SK-N-SH treated with all-trans-retinoic acid at 6 μM for 48 hours (cell line): ENCODE measurements around the gene TMEM232.

Experiments
- ARNTL ChIP-seq: fragments of 450-650 bp; formaldehyde crosslinking; IDR thresholded peaks from 2 replicates; pipeline ENCODE4 v1.5.0; 2020; ENCODE audit warnings: low read depth, mild to moderate bottlenecking, moderate library complexity, borderline replicate concordance
- BACH2 ChIP-seq: fragments of 250-450 bp; sonication (Bioruptor Pico); IDR thresholded peaks from 2 replicates; pipeline ENCODE4 v1.9.0; 2021; ENCODE audit warnings: mild to moderate bottlenecking, borderline replicate concordance
- CSDC2 ChIP-seq: fragments of 250-450 bp; sonication (Bioruptor Pico); IDR thresholded peaks from 2 replicates; pipeline ENCODE4 v1.5.0; 2020; ENCODE audit warnings: mild to moderate bottlenecking, moderate library complexity
- ESRRG ChIP-seq: fragments of 250-450 bp; sonication (Bioruptor Pico); IDR thresholded peaks from 2 replicates; pipeline ENCODE4 v1.6.1; 2021; ENCODE audit warnings: mild to moderate bottlenecking
- ISL1 ChIP-seq: fragments of 250-450 bp; sonication (Bioruptor Pico); IDR thresholded peaks from 2 replicates; pipeline ENCODE4 v2.1.2; 2022; ENCODE audit warnings: mild to moderate bottlenecking, moderate library complexity
- OSR1 ChIP-seq: fragments of 250-450 bp; sonication (Bioruptor Pico); IDR thresholded peaks from 2 replicates; pipeline ENCODE4 v1.8.0; 2022; ENCODE audit warnings: moderate library complexity, mild to moderate bottlenecking, inconsistent platforms
- PPARA ChIP-seq: fragments of 250-450 bp; sonication (Bioruptor Pico); IDR thresholded peaks from 2 replicates; pipeline ENCODE4 v1.5.0; 2020; ENCODE audit warnings: mild to moderate bottlenecking, borderline replicate concordance
- TCF4 ChIP-seq: fragments of 250-450 bp; sonication (Bioruptor Pico); IDR thresholded peaks from 2 replicates; pipeline ENCODE4 v1.8.0; 2021; ENCODE audit warnings: mild to moderate bottlenecking, moderate library complexity, borderline replicate concordance
- ZNF70 ChIP-seq: fragments of 450-650 bp; formaldehyde crosslinking; IDR thresholded peaks from 2 replicates; pipeline ENCODE4 v1.5.0; 2020; ENCODE audit warnings: mild to moderate bottlenecking, moderate library complexity
- TF ChIP-seq, protein P1 (sequence below): fragments of 250-450 bp; sonication (Bioruptor Pico); IDR thresholded peaks from 2 replicates; pipeline ENCODE4 v1.8.0; 2021; ENCODE audit warnings: low read depth, mild to moderate bottlenecking, moderate library complexity, borderline replicate concordance

- TF ChIP-seq TCF4 (no peak), OSR1 (no peak), ESRRG (no peak), ZNF70 (CRISPR knock-in tag) (no peak), BACH2 (CRISPR knock-in tag) (no peak), CSDC2 (CRISPR knock-in tag) (no peak), ARNTL (CRISPR knock-in tag) (no peak), PPARA (no peak), ISL1 (CRISPR knock-in tag) (no peak)
- TF ChIP-seq, protein P1, sequence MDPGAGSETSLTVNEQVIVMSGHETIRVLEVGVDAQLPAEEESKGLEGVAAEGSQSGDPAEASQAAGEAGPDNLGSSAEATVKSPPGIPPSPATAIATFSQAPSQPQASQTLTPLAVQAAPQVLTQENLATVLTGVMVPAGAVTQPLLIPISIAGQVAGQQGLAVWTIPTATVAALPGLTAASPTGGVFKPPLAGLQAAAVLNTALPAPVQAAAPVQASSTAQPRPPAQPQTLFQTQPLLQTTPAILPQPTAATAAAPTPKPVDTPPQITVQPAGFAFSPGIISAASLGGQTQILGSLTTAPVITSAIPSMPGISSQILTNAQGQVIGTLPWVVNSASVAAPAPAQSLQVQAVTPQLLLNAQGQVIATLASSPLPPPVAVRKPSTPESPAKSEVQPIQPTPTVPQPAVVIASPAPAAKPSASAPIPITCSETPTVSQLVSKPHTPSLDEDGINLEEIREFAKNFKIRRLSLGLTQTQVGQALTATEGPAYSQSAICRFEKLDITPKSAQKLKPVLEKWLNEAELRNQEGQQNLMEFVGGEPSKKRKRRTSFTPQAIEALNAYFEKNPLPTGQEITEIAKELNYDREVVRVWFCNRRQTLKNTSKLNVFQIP = no peak
Observed at GRCh38 chr5:110441035-110441434, 285.4 kb downstream of the TMEM232 start.
